Measurements from ENCODE around the gene EPN3.
A peak's percentile ranks its signal among the peaks of the same experiment; 100 is the strongest.

EPN3 gene

GRCh38 chr17:50534222-50534978, 1.9 kb downstream of the EPN3 start:
- Mint-ChIP-seq H3K4me3 (no peak overlapping the region), H3K9me3 (no peaks in the 10 kb centered on the region), H3K4me1 (ENCODE audit: low read depth) (peaks cover 55% of the 10 kb centered on the region), H3K27ac (no peak overlapping the region), H3K27me3 (peaks cover 68% of the 10 kb centered on the region), H3K36me3 (ENCODE audit: low read depth) (no peaks in the 10 kb centered on the region)
- intact Hi-C loops (cut with micrococcal nuclease) = no loop called here

DNA sequence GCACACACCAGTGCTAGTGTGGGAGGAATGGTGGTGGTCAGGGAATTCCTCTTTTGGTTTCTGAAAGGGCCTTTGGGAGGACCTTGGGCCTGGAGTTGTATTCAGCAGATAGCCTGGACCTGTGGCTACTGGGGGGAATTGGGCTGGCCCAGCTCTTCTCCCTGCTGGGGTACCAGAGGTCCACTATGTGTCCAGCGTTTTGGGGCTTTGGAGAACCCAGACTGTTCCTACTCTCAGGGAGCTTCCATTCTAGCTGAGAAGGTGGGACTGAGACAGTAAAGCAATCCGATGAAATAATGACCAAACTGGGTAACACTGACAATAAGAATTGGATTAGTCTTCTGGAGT, 2.4 kb downstream of the EPN3 start:
- no peaks in the 10 kb centered on the region for H3K9me3 Mint-ChIP-seq
- H3K27me3 Mint-ChIP-seq = peaks cover 62% of the 10 kb centered on the region
- H3K4me1 Mint-ChIP-seq (ENCODE audit: low read depth) = peaks cover 55% of the 10 kb centered on the region
- intact Hi-C loops (cut with micrococcal nuclease) = no loop called here
- H3K4me3 Mint-ChIP-seq = no peak overlapping the region
- H3K27ac Mint-ChIP-seq = no peak overlapping the region
- no peaks in the 10 kb centered on the region for H3K36me3 Mint-ChIP-seq (ENCODE audit: low read depth)

- Mint-ChIP-seq H3K4me3 (no peak overlapping the region), H3K36me3 (ENCODE audit: low read depth) (no peaks in the 10 kb centered on the region), H3K27ac (no peak overlapping the region), H3K4me1 (ENCODE audit: low read depth) (peaks cover 55% of the 10 kb centered on the region), H3K9me3 (no peaks in the 10 kb centered on the region), H3K27me3 (peaks cover 65% of the 10 kb centered on the region)
- intact Hi-C loops (cut with micrococcal nuclease) = no loop called here
Measured at GRCh38 chr17:50535407-50535806, 2.9 kb downstream of the EPN3 start.

GRCh38 chr17:50536683-50537646, 4.4 kb downstream of the EPN3 start:
- Mint-ChIP-seq H3K36me3 (ENCODE audit: low read depth) (no peaks in the 10 kb centered on the region), H3K27ac (no peak overlapping the region), H3K4me3 (no peak overlapping the region), H3K4me1 (ENCODE audit: low read depth) (peaks cover 51% of the 10 kb centered on the region), H3K9me3 (no peaks in the 10 kb centered on the region), H3K27me3 (peaks cover 62% of the 10 kb centered on the region)
- intact Hi-C loops (cut with micrococcal nuclease) = no loop called here

DNA sequence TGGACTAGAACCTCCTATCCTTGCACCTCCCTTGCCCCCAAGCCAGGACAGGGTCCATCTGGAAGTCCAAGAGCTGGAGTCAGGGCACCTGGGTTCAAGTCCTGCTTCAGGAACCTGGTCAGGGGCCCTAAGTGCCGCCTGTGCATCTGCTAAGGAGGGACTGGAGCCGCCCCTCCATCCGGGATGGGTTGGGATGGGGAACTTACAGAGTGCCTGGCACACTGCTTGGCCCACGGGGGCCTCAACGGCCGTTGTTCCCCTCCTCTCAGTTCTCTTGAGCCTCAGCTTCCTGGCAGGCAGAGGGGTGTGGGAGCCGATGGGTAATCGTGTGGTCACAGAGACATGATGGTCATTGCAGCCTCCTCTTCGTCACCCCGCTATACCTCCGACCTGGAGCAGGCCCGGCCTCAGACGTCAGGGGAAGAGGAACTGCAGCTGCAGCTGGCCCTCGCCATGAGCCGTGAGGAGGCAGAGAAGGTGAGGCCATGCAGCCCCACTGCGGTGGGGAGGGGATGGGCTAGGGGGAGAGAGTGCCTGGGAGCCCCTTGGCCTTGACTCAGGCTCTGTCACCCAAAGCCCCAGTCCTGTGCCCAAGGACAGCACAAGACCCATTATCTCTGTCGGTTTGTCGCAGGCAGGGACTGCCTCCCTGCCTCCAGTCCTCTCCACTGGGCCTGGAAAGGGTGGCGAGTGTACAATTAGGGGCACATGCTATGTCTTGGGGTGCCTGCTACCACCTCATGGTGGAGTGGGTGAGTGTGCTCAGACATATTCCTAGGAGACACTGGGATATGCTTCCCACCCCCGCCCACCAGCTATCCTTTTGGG, 5.4 kb downstream of the EPN3 start:
- intact Hi-C loops (cut with micrococcal nuclease) = no loop called here
- Mint-ChIP-seq H3K9me3 (no peaks in the 10 kb centered on the region), H3K36me3 (ENCODE audit: low read depth) (no peaks in the 10 kb centered on the region), H3K4me3 (no peak overlapping the region), H3K27ac (no peak overlapping the region), H3K4me1 (ENCODE audit: low read depth) (peaks cover 50% of the 10 kb centered on the region), H3K27me3 (peaks cover 52% of the 10 kb centered on the region)

GRCh38 chr17:50538549-50539410, 6.2 kb downstream of the EPN3 start:
- no peaks in the 10 kb centered on the region for H3K36me3 Mint-ChIP-seq (ENCODE audit: low read depth)

GRCh38 chr17:50539762-50540559, 7.4 kb downstream of the EPN3 start:
- Mint-ChIP-seq H3K9me3 (no peaks in the 10 kb centered on the region), H3K4me1 (ENCODE audit: low read depth) (peaks cover 46% of the 10 kb centered on the region), H3K27ac (no peak overlapping the region), H3K4me3 (no peak overlapping the region), H3K27me3 (peaks cover 37% of the 10 kb centered on the region), H3K36me3 (ENCODE audit: low read depth) (no peaks in the 10 kb centered on the region)
- intact Hi-C loops (cut with micrococcal nuclease) = no loop called here

More at GRCh38 chr17:50538549-50539410, 6.2 kb downstream of the EPN3 start:
- peaks cover 43% of the 10 kb centered on the region for H3K27me3 Mint-ChIP-seq
- intact Hi-C loops (cut with micrococcal nuclease) = no loop called here
- H3K27ac Mint-ChIP-seq = no peak overlapping the region
- no peaks in the 10 kb centered on the region for H3K9me3 Mint-ChIP-seq
- no peak overlapping the region for H3K4me3 Mint-ChIP-seq
- H3K4me1 Mint-ChIP-seq (ENCODE audit: low read depth) = peaks cover 46% of the 10 kb centered on the region

DNA sequence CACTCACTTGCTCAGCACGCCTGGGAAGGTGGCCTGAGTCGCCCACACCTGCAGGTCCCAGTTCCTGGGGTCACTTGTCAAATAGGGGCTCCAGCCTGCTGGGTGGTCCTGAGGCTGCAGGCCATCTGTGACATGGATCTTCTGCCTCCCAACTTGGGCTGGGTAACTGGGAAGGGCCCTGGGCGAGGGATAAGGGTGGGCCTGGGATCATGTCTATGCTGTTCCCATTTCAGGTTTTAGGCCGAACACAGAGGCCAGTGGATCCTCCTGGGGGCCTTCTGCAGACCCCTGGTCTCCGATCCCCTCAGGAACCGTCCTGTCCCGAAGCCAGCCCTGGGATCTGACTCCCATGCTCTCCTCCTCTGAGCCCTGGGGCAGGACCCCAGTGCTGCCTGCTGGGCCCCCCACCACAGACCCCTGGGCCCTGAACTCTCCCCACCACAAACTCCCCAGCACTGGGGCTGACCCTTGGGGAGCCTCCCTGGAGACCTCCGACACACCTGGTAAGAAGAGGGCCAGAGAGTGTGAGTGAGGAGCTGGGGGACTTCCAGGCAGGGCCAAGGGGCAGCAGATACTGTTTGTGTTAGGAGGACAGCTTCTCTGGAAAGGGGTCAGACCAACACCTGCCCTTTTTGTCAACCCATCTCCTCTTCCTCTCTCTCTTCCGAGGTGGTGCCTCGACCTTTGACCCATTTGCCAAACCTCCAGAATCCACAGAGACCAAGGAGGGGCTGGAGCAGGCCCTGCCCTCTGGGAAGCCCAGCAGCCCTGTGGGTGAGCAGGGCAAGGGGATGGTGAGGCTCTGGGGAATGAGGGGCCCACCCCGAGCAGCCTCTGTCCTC, 8.2 kb downstream of the EPN3 start:
- intact Hi-C loops (cut with micrococcal nuclease) = no loop called here
- peaks cover 48% of the 10 kb centered on the region for H3K4me1 Mint-ChIP-seq (ENCODE audit: low read depth)
- H3K9me3 Mint-ChIP-seq = no peaks in the 10 kb centered on the region
- peak overlapping the region; percentile 76 for H3K27ac Mint-ChIP-seq
- H3K4me3 Mint-ChIP-seq = no peak overlapping the region
- no peaks in the 10 kb centered on the region for H3K36me3 Mint-ChIP-seq (ENCODE audit: low read depth)
- H3K27me3 Mint-ChIP-seq = peaks cover 36% of the 10 kb centered on the region

DNA sequence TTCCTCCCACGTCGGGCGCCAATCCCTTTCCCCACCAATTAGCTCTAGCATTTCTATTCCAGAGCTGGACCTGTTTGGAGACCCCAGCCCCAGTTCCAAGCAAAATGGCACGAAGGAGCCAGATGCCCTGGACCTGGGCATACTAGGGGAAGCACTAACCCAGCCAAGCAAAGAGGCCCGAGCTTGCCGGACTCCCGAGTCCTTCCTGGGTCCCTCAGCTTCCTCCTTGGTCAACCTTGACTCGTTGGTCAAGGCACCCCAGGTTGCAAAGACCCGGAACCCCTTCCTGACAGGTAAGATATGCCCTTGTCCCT, 8.8 kb downstream of the EPN3 start:
- peak overlapping the region; percentile 76 for H3K27ac Mint-ChIP-seq
- peaks cover 34% of the 10 kb centered on the region for H3K27me3 Mint-ChIP-seq
- no peaks in the 10 kb centered on the region for H3K9me3 Mint-ChIP-seq
- peak overlapping the region; percentile 90 for H3K4me3 Mint-ChIP-seq
- H3K36me3 Mint-ChIP-seq (ENCODE audit: low read depth) = no peaks in the 10 kb centered on the region
- H3K4me1 Mint-ChIP-seq (ENCODE audit: low read depth) = peaks cover 48% of the 10 kb centered on the region
- intact Hi-C loops (cut with micrococcal nuclease) = no loop called here

DNA sequence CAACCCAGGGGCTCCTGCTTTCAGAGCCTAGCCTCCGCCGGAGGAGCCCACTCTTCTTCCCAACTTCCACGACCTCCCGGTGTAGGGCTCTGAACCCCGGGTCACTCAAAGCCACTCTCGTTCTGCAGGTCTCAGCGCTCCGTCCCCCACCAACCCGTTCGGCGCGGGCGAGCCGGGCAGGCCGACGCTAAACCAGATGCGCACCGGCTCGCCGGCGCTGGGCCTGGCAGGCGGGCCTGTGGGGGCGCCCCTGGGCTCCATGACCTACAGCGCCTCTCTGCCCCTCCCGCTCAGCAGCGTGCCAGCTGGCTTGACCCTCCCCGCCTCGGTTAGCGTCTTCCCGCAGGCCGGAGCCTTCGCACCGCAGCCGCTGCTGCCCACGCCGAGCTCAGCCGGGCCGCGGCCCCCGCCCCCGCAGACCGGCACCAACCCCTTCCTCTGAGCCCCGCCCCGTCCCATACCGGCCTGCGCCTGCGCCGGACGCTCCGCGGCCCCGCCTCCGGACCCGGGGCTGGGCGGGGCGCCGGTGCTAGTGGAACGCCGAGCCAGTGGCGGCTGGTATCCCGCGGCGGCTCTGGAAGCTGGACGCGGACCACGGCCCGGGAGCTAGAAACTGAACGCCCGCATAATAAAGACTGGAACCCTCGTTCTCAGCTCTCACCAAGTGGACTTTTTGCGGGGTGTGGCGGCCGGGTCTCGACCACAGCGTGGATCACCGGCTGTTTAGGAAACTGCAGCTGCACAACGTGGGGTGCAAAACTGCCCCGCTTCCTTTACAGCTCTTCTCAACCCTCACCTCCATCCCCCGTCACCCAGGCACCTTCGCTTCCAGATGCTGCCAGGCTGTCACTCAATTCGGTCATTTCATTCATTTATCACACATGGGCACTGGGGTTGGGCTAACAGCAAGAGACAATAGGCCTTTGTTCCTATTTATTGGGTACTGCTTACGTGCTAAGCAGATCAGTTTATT, 9.5 kb downstream of the EPN3 start:
- Mint-ChIP-seq H3K27me3 (peaks cover 30% of the 10 kb centered on the region), H3K9me3 (no peaks in the 10 kb centered on the region), H3K27ac (peak overlapping the region; percentile 76), H3K4me1 (ENCODE audit: low read depth) (peaks cover 48% of the 10 kb centered on the region), H3K36me3 (ENCODE audit: low read depth) (no peaks in the 10 kb centered on the region), H3K4me3 (peak overlapping the region; percentile 90)
- intact Hi-C loops (cut with micrococcal nuclease) = no loop called here

All from dendritic cell treated with granulocyte-macrophage colony-stimulating factor and Interleukin-4, amounts not matched to agents 40 ng/mL and 50 ng/mL, for 4 days (primary cell).